GM12872 (cell line): ENCODE measurements around the gene CLIC4.

Source experiments
- TF ChIP-seq, protein P1 (sequence below): IDR thresholded peaks from 3 replicates; pipeline ENCODE4 v1.5.1; 2011; ENCODE audit warnings: low read depth, mild to moderate bottlenecking, low read length, moderate library complexity; ENCODE audit not compliant: insufficient read depth

Gene CLIC4

GRCh38 chr1:24744911-24745710 lies at the start of gene CLIC4:
Gene CLIC4 (plus strand): TSS chr1:24745447. CDS start chr1:24745554, 107 bp downstream.
- TF ChIP-seq, protein P1, sequence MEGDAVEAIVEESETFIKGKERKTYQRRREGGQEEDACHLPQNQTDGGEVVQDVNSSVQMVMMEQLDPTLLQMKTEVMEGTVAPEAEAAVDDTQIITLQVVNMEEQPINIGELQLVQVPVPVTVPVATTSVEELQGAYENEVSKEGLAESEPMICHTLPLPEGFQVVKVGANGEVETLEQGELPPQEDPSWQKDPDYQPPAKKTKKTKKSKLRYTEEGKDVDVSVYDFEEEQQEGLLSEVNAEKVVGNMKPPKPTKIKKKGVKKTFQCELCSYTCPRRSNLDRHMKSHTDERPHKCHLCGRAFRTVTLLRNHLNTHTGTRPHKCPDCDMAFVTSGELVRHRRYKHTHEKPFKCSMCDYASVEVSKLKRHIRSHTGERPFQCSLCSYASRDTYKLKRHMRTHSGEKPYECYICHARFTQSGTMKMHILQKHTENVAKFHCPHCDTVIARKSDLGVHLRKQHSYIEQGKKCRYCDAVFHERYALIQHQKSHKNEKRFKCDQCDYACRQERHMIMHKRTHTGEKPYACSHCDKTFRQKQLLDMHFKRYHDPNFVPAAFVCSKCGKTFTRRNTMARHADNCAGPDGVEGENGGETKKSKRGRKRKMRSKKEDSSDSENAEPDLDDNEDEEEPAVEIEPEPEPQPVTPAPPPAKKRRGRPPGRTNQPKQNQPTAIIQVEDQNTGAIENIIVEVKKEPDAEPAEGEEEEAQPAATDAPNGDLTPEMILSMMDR, result no peak

- TF ChIP-seq, protein P1, result no peak
Measured at GRCh38 chr1:24696041-24696755, 49.0 kb upstream of the CLIC4 start.

DNA sequence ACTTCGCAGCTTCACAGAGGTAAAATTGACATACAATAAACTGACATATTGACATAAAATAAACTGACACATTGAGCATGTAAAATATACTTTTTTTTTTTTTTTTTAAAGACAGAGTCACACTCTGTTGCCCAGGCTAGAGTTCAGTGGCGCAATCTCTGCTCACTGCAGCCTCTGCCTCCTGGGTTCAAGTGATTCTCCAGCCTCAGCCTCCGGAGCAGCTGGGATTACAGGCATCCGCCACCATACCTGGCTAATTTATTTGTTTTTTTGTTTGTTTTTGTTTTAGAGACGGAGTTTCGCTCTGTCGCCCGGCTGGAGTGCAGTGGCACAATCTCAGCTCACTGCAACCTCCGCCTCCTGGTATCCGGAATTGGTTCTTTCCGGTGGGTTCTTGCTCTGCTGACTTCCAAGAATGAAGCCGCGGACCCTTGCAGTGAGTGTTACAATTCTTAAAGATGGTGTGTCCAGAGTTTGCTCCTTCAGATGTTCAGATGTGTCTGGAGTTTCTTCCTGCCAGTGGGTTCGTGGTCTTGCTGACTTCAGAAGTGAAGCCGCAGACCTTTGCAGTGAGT lies 48.4 kb upstream of the CLIC4 start:
- TF ChIP-seq, protein P1, result no peak

DNA sequence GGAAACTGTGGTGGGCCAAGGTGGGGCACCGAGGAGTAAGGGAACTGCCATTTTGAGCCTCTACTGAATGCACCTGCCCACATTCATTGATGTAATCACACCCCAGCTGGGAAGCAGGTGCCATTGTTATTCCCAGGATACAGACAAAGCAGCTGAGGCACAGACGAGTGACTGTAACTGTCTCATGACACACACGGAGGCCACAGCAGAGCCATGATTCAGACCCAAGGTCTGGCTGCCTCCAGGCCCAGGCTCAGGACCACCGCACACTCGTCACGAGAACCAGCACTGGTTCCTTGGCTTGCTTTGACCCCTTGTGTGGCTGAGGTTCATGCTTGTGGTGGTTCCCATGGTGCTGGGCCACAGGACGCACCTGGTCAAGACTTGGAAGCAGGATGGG lies 45.6 kb upstream of the CLIC4 start:
- TF ChIP-seq, protein P1, result no peak

DNA sequence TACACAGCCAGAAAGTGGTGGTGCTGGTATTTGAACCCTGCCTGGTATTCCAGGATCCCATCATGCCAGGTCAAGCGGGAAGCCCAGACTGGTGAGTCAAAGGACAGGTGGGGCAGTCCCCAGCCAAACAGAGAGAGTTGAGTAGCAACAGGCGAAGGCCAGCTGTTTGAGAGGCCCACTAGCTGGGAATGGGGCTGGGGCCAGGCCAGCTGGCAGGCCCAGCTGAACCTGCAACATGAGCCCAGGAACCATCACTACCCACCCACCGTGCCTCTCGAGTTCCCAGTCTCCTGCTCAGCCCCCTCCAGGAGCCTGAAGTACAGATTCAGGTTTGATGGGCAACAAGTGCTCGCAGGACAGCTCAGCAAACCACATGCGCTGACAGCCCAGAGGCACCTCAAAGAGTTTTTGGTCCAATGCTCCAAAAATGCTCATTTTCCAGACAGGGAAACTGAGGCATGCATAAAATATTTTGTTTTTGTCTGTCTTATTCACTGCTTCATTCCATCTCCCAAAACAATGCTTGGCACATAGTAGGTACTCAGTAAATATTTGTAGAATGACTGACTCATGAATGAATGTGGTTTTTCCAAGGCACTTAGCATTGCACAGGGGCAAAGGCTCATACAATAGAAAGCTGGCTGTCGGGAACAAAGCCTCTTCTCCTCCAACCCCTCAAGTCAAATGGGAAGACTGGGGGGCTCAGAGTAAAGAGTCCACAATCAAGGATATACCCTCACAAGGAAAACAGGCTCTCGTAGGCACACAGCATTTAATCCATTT lies 42.5 kb upstream of the CLIC4 start:
- TF ChIP-seq, protein P1, result no peak

DNA sequence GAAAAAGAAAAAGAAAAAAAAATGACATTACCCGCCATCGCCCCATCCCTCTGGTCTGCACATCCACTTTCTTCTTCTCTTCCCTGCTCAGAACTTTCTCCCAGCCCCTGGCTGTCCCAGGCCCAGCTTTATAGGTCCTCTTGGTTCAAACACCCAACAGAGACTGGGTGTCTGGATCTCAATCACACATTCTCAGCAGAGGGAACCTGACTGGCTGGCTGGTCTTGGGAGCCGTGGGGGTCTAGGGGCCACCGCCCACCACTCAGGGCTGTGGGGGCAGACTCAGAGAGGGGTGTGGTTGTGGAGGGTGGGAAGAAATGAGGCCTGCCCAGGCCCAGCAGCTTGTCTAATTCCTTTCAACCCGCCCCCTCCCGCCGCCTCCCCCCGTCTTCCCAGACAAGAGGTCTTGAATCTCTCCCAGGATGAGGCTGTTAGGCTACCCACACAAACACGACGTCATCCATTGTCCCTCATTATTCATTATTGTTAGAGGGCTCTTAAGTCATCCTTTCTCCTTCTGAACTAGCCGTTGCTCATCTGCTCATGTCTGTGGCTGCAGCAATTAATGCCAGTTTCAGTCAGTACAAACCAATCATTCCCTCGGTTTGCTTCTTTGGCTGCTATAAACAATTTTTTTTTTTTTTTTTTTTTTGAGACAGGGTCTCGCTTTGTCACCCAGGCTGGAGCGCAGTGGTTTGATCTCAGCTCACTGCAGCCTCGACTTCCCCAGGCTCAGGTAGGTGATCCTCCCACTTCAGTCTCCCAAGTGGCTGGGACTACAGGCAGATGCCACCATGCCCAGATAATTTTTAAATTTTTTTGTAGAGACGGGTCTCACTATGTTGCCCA lies 40.6 kb upstream of the CLIC4 start:
- TF ChIP-seq, protein P1, result no peak
